GM19455 (cell line): ENCODE data around the gene TBC1D25.

Experiments used
- ATAC-seq: cut with Tn5 transposase; IDR thresholded peaks from one replicate; pipeline ENCODE4 v1.9.1; 2021; ENCODE audit not compliant: unreplicated experiment

The TBC1D25 gene

GRCh38 chrX:48599341-48599740, 59.8 kb downstream of the TBC1D25 start:
- no peak for ATAC-seq

GRCh38 chrX:48600226-48600625, 60.7 kb downstream of the TBC1D25 start:
- ATAC-seq, result no peak

- ATAC-seq, result no peak
Measured at GRCh38 chrX:48601741-48602394, 62.4 kb downstream of the TBC1D25 start.

GRCh38 chrX:48604701-48605100, 65.2 kb downstream of the TBC1D25 start:
- ATAC-seq, result no peak

GRCh38 chrX:48606091-48606490, 66.6 kb downstream of the TBC1D25 start:
- ATAC-seq, result no peak

DNA sequence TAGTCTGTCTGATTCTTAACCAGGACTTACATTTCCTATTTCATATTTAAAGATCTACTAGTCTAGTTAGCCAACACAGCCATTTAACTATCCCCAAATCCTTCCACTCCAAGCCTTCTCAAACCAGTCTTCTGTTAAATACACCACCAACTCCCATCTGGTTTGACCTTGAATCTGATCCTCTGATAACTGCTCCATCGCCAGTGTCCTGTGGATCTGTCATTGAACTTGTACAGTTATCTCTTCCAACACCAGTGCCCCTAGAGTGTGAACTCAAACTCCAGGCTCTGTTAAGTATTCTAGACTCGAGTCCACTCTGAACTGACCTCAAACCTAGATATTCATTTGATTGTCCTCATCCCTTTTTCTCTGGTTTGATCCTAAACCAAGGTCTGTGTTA, 72.2 kb downstream of the TBC1D25 start:
- no peak for ATAC-seq
